ENCODE data around the gene RSPH1. TPM values are rescaled to one million over a fixed set of nuclear protein-coding genes. Genes with fewer than 3 reads are reported as not detected.

Gene RSPH1
- polyA plus RNA-seq, 1 experiment: not detected

DNA sequence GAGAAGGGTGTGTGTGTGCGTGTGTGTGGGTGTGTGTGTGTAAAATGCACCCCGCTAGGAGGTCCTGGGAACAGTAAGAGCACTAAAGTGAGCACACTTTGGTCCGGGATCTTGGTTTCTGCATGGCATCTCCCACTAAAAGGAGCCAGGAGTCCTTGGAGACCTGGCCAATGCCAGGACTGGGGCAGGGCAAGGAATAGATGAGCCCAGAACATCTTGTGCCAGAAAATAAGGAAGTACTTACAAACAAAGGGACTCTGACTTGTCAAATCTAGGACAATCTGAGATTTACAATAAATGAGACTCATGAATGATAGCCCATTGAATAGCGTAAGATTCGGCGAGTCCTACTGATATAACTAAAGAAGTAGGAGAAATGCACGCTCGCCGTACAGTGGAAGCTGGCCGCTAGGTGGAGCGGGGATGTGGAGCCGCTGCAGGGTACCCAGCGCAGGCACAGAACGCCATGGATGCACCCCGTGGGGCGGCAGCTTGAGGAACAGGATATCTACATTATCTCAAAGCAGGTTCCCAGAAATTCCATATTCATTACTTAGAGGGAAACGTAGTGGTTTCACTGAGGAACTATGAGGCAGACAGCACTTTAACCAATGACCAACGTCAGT, 24.7 kb upstream of the RSPH1 start:
- TF ChIP-seq, protein P1, sequence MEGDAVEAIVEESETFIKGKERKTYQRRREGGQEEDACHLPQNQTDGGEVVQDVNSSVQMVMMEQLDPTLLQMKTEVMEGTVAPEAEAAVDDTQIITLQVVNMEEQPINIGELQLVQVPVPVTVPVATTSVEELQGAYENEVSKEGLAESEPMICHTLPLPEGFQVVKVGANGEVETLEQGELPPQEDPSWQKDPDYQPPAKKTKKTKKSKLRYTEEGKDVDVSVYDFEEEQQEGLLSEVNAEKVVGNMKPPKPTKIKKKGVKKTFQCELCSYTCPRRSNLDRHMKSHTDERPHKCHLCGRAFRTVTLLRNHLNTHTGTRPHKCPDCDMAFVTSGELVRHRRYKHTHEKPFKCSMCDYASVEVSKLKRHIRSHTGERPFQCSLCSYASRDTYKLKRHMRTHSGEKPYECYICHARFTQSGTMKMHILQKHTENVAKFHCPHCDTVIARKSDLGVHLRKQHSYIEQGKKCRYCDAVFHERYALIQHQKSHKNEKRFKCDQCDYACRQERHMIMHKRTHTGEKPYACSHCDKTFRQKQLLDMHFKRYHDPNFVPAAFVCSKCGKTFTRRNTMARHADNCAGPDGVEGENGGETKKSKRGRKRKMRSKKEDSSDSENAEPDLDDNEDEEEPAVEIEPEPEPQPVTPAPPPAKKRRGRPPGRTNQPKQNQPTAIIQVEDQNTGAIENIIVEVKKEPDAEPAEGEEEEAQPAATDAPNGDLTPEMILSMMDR (IDR thresholded peaks at IDR 0.05; ENCODE audit: low read depth, low read length): peak; percentile 24
- peaks cover 28% of the 10 kb centered on the region for H3K27me3 ChIP-seq (ENCODE audit: control insufficient read depth, insufficient read depth, low read length)
- no peak overlapping the region for H3K4me3 ChIP-seq (ENCODE audit: low read depth, low read length)
- no peaks in the 10 kb centered on the region for H3K9me3 ChIP-seq (ENCODE audit: control insufficient read depth, insufficient read depth, low read length)
- no peak overlapping the region for H3K27ac ChIP-seq (ENCODE audit: low read depth, low read length)
- DNase-seq (ENCODE audit: low read depth, low spot score): no peak
- ChIA-PET CTCF (no interaction called here), POLR2A (no interaction called here)

DNA sequence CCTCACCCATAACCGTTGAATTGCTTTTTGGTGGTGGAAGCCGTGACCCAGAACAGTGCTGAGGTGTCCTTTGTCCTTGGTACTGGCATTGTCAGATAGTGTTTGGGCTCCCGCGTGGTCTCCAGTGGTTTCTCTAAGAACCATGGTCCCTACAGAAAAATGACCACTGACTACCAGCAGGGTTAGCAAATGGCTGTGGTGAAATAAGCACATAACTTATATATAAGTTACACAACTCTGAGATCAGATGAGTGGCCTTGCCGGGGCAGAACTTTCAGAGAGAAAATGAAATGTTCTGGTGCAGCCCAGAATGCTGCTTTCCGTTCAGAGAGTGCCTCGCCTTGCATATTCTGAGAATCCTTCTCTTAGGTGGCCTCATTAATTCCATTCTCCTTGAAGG, 22.6 kb upstream of the RSPH1 start:
- Histone ChIP-seq H3K27ac (ENCODE audit: low read depth, low read length) (no peak overlapping the region), H3K4me3 (ENCODE audit: low read depth, low read length) (no peak overlapping the region), H3K27me3 (ENCODE audit: control insufficient read depth, insufficient read depth, low read length) (peaks cover 36% of the 10 kb centered on the region), H3K9me3 (ENCODE audit: control insufficient read depth, insufficient read depth, low read length) (no peaks in the 10 kb centered on the region; the same call in 1 of the 2 replicates)
- ChIA-PET CTCF (no interaction called here), POLR2A (no interaction called here)
- DNase-seq (ENCODE audit: low read depth, low spot score): no peak
- TF ChIP-seq, protein P1 (IDR thresholded peaks at IDR 0.05; ENCODE audit: low read depth, low read length): no peak

DNA sequence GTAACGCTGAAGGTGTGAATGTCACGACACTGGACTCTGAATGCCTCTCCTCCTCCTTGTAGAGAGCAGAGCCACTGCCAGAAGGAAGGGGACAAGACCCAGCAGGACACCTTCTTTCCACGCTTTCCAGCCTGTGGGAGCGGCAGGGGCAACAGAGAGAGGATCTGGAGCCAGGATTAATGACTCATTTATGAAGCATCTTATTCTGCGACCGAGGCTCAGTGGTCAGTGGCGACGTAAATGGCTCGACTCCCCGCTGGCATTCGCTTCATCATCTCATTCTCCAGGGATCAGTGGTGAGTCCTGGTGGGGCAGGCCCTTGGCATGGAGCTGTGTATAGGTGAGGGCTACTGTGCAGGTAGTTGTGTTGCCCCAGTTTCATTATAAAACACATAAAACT, 22.2 kb upstream of the RSPH1 start:
- Histone ChIP-seq H3K4me3 (ENCODE audit: low read depth, low read length) (no peak overlapping the region), H3K9me3 (ENCODE audit: control insufficient read depth, insufficient read depth, low read length) (no peaks in the 10 kb centered on the region; the same call in 1 of the 2 replicates), H3K27ac (ENCODE audit: low read depth, low read length) (no peak overlapping the region), H3K27me3 (ENCODE audit: control insufficient read depth, insufficient read depth, low read length) (peaks cover 38% of the 10 kb centered on the region)
- TF ChIP-seq, protein P1 (IDR thresholded peaks at IDR 0.05; ENCODE audit: low read depth, low read length): no peak
- DNase-seq (ENCODE audit: low read depth, low spot score): no peak
- POLR2A ChIA-PET: no interaction called here
- CTCF ChIA-PET: no interaction called here

DNA sequence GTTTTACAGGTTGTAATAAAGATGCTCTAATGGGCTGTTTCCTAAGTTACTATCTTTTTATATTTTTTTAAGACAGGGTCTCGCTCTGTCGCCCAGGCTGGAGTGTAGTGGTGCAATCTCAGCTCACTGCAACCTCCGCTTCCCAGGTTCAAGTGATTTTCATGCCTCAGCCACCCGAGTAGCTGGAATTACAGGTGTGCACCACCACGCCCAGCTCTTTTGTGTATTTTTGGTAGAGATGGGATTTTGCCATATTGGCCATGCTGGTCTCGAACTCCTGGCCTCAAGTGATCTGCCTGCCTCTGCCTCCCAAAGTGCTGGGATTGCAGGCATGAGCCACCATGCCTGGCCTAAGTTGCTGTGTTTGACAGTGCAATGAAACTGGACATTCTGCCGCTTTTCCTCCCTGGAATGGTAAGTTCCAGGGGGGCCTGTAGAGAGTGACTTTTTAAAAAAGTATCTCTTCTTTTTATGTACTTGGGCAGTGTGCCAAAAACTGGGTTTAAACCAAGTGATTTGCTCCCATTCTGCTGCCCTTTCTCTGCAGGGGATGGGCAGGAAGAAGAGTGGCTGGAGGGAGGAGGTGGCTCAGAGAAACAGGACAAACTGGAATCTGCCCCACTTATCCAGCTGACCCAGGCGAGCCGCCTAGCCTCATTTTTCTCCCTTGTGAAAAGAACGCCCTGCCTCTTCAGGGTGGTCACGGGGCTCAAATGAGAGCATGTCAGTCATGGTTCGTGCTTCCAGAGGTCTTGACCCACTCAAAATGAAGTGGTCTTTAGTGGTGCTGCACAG, 19.9 kb upstream of the RSPH1 start:
- no peak for DNase-seq (ENCODE audit: low read depth, low spot score)
- TF ChIP-seq, protein P1 (IDR thresholded peaks at IDR 0.05; ENCODE audit: low read depth, low read length): no peak
- H3K27me3 ChIP-seq (ENCODE audit: control insufficient read depth, insufficient read depth, low read length): peaks cover 47% of the 10 kb centered on the region
- H3K27ac ChIP-seq (ENCODE audit: low read depth, low read length): no peak overlapping the region
- no peaks in the 10 kb centered on the region; the same call in 1 of the 2 replicates for H3K9me3 ChIP-seq (ENCODE audit: control insufficient read depth, insufficient read depth, low read length)
- ChIA-PET POLR2A (no interaction called here), CTCF (no interaction called here)
- H3K4me3 ChIP-seq (ENCODE audit: low read depth, low read length): no peak overlapping the region

DNA sequence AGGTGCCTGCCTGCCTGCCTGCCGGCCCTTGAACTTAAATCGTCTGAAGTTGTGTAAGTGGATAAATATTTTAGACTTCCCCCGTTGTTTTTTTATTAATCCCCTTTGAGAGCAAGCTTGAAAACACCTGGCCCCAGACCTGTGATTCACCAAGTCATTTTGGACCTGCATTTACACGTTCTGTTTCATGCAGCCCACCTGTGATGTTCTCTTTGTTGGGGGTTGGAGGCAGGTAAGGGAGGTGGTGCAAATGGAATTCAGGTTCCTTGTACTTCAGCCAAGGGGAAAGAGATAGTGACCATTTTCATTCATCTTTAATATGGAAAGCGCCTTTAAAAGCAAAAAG, 18.8 kb upstream of the RSPH1 start:
- peaks cover 42% of the 10 kb centered on the region for H3K27me3 ChIP-seq (ENCODE audit: control insufficient read depth, insufficient read depth, low read length)
- TF ChIP-seq, protein P1 (IDR thresholded peaks at IDR 0.05; ENCODE audit: low read depth, low read length): no peak
- CTCF ChIA-PET: no interaction called here
- POLR2A ChIA-PET: no interaction called here
- no peak for DNase-seq (ENCODE audit: low read depth, low spot score)
- H3K4me3 ChIP-seq (ENCODE audit: low read depth, low read length): no peak overlapping the region
- H3K9me3 ChIP-seq (ENCODE audit: control insufficient read depth, insufficient read depth, low read length): no peaks in the 10 kb centered on the region; the same call in 1 of the 2 replicates
- no peak overlapping the region for H3K27ac ChIP-seq (ENCODE audit: low read depth, low read length)
